Stimulated activated CD8-positive, alpha-beta memory T cell treated with anti-CD3 and anti-CD28 coated beads, Interleukin-7, amount 100 ng/mL, for 48 hours (primary cell): ENCODE data around the gene IL10RA.

ENCODE experiments used
- DNase-seq, 2 donors: peaks; one replicate each; pipeline ENCODE4 v3.0.0-alpha.2; 2020; ENCODE audit warnings: low read depth in 1 of 2; ENCODE audit errors: extremely low read depth in 1 of 2

The IL10RA gene

DNA sequence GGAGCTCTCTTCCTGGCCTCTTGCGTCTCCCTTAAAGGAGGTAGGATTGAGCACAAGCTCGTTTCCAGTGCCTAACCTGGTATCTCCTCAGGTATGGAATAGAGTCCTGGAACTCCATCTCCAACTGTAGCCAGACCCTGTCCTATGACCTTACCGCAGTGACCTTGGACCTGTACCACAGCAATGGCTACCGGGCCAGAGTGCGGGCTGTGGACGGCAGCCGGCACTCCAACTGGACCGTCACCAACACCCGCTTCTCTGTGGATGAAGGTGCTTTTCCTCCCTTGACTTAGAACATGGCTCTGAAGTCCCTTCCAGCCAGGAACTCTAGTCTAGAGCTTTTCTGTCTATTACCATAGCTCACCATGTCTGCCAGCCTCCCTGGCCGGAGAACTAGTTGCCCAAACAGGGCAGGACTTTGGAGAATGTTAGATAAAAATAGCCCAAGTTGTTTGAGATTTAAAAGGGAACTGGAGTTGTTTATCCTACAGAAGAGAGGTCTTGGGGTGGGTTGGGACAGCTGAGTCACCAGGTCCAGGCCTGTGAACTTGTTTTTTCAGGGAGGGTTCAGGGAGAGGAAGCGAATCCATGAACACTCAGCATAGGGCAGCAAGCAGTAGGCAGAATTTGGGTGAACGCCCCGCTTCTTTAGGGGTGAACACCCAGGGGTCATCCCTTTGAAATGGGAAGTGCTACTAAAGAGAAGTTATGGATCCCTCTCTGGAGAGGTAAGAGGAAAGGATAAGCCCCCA is 3.3 kb downstream of the IL10RA start:
- no peak for DNase-seq

- DNase-seq: no peak
Observed at GRCh38 chr11:117992136-117992535, 5.9 kb downstream of the IL10RA start.

DNA sequence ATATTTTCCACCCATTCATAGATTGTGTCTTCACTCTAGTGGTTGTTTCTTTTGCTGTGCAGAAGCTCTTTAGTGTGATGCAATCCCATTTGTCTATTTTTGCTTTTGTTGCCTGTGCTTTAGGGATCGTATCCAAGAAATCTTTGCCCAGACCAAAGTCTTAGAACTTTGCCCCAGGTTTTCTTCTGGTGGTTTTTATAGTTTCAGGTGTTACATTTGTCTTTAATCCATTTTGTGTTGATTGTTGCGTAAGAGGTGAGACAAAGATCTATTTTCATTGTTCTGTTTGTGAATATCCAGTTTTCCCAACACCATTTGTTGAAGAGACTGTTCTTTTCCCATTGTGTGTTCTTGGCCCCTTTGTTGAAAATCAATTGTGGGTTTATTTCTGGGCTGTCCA is 6.4 kb downstream of the IL10RA start:
- DNase-seq: no peak

- no peak for DNase-seq
Observed at GRCh38 chr11:117993988-117994745, 8.0 kb downstream of the IL10RA start.

- no peak for DNase-seq
Observed at GRCh38 chr11:117995472-117995871, 9.3 kb downstream of the IL10RA start.

DNA sequence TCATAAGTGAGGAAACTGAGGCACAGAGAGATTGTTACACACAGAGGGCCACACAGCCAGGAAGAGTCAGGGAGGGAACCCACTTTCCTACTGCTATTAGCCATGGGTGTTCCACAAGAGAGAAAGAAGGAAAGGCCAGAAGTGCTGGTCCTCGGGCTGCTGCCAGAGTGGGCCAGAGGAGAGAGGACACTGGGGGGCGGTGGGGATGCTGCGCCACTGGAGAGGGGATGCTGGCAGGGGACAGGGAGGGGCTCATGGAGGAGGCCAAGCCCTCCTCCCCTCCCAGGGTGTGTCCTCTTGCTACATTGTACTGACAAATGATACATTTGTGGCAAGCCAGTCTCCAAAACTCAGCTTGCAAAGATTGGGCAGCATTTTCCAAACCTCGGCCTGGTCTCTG is 9.9 kb downstream of the IL10RA start:
- no peak for DNase-seq

DNA sequence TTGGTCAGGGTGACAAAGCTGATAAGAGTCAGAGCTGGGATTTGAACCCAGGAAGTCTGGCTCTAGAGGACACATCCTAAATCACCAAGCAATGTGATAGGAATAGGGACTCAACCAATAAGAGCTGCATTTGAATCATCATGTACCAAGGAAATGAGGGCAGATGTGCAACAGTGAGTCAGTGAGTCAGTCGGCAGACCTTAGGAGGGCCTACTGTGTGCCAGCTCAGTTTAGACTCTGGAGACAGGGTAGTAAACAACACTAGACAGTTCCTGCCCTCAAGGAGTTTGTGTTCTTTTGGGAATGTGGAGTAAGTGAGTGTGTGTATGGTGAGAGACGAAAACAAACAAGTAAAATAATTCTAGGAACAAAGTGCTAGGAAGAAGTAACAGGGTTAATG is 11.2 kb downstream of the IL10RA start:
- DNase-seq: no peak

DNA sequence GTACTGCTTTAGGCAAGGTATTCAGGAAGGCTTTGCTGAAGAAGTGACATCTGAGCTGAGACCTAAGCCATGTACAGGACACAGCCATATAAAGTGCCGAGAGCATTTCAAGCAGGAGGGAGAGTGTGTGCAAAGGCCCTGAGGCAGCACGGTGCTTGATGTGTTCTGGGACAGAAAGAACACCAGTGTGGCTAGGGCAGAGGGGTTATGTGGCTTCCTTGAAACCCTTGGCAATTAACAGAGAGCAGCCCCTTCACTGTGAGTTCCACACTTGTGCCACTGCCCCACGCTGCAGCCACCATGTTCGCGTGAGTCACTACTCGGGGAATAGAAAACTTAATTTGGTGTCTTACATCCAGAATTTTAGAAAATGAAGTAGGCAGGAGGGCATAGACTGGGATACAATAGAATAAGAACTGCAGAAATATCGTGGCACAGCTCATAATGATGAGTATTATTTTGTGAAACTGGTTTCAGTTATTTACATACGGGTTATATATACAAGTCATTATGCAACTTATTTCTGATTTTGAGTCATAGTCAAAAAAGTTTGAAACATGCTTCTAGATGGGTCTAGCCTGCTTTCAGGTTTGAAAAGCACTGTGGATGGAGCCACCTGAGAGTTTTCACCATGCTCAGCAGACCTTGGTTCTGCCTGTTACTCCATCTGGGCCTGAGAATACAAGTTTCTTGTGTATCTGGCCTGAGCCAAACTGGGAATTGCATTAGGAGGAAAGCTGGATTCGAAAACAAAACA is 11.8 kb downstream of the IL10RA start:
- no peak for DNase-seq

GRCh38 chr11:117998664-117999353 is 12.6 kb downstream of the IL10RA start:
- DNase-seq: no peak

DNA sequence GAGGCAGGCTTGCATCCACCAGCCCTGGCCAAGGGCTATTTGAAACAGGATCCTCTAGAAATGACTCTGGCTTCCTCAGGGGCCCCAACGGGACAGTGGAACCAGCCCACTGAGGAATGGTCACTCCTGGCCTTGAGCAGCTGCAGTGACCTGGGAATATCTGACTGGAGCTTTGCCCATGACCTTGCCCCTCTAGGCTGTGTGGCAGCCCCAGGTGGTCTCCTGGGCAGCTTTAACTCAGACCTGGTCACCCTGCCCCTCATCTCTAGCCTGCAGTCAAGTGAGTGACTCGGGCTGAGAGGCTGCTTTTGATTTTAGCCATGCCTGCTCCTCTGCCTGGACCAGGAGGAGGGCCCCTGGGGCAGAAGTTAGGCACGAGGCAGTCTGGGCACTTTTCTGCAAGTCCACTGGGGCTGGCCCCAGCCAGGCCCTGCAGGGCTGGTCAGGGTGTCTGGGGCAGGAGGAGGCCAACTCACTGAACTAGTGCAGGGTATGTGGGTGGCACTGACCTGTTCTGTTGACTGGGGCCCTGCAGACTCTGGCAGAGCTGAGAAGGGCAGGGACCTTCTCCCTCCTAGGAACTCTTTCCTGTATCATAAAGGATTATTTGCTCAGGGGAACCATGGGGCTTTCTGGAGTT is 13.3 kb downstream of the IL10RA start:
- DNase-seq: no peak

DNA sequence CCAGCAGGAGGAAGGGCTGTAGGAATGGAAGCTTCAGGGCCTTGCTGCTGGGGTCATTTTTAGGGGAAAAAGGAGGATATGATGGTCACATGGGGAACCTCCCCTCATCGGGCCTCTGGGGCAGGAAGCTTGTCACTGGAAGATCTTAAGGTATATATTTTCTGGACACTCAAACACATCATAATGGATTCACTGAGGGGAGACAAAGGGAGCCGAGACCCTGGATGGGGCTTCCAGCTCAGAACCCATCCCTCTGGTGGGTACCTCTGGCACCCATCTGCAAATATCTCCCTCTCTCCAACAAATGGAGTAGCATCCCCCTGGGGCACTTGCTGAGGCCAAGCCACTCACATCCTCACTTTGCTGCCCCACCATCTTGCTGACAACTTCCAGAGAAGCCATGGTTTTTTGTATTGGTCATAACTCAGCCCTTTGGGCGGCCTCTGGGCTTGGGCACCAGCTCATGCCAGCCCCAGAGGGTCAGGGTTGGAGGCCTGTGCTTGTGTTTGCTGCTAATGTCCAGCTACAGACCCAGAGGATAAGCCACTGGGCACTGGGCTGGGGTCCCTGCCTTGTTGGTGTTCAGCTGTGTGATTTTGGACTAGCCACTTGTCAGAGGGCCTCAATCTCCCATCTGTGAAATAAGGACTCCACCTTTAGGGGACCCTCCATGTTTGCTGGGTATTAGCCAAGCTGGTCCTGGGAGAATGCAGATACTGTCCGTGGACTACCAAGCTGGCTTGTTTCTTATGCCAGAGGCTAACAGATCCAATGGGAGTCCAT is 14.1 kb downstream of the IL10RA start:
- no peak for DNase-seq

- no peak for DNase-seq
Observed at GRCh38 chr11:118000850-118001228, 14.6 kb downstream of the IL10RA start.

DNA sequence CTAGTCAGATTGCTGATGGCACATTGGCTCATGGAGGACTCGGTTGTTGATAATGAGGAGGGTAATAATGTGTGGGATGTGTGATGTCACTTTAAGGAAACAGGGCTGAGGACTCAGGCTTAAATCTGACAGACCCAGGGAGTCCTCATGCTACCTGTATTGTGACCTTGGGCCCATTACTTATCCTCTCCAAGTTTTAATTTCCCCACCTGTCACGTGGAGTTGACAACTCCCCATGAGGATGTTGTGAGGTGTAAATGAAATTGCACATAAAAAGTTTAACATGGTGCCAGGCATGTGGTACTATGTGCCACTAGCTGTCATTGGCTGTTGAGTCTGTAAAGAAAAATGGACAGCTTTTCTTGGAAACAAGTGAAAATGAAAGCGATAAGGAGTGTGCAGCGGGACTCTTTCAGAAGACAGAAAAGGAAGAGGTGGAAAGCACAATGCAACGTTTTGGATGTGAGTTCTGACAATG is 15.3 kb downstream of the IL10RA start:
- no peak for DNase-seq

DNA sequence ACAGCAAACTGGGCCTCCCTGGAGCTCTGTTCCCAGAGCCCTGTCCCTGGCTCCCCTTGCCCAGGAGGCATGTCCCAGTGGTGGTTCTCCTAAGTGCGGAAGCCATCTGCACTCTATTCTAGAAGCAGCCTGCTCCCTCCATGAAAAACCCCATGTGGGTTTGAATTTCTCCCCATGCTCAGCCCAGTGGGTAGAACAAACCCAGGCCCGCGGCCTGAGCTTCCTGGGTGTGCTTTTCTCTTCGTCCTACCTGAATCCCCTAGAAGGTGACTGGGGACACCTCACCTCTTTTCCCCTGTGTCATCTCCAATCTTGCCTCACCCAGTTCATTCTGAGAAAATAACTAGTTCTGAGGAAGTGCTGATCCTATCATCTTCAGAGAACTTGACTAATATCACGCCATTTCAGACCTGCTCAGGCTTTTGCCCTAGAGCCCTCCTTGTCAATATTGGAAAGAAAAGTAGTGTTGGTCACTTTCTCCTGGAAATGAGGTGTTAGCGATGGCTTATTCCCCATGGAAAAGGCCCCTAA is 15.9 kb downstream of the IL10RA start:
- DNase-seq: no peak

GRCh38 chr11:118002541-118003423 is 16.6 kb downstream of the IL10RA start:
- DNase-seq: peak in 1 of 2 donors; percentile 85

- no peak for DNase-seq
Observed at GRCh38 chr11:118003456-118003855, 17.3 kb downstream of the IL10RA start.

DNA sequence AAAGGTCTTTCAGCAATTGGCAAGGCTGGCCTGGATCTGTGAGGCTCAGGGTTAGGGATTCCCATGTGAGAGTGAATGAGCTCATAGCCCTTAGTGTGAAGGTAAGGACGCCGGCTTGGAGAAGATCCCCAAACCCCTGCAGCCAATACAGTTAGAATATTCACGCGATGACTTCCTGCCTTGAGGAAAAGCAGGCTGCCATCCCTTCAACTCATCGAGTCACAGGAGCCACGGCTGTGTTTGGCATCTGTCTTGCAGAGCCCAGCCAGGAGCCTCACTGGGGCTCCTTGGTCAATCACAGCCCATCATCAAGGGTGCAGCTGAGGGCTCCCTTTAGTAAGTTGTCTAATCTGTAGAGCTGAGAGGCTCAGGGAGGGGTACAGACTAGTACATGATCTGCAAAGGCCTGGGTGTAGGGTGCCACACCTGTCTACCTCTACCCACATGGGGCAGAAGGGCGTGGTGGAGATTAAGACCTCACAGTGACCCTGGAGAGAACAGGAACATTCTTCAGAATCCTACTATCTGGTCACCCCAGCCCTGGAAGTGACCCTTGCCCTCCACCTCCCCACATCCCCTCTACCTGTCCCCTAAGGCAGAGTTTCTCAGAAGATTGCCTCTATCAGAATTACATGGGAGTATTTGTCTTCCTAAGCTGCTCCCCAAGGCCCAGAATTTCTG is 18.5 kb downstream of the IL10RA start:
- no peak for DNase-seq
